Lower leg skin (tissue), 4 donors: ENCODE data around the gene FZR1. TPM values are rescaled to one million over a fixed set of nuclear protein-coding genes. Genes with fewer than 3 reads are reported as not detected.

ENCODE experiments used
- DNase-seq, 2 donors: peaks; one replicate each; pipeline ENCODE4 v3.0.0-alpha.2; 2019; ENCODE audit warnings: low spot score in 2 of 2
- H3K4me3 ChIP-seq: fragments of 200-600 bp; sonication (generic); 2 replicates; pipeline ENCODE4 v1.5.1; 2017; ENCODE audit warnings: mild to moderate bottlenecking, low read depth; ENCODE audit not compliant: poor library complexity, severe bottlenecking
- POLR2A ChIP-seq, 2 donors: fragments of 450-650 bp; IDR thresholded peaks; one replicate each; pipeline ENCODE4 v1.6.1; 2016 to 2017; ENCODE audit warnings: antibody characterized with exemption in 2 of 2, mild to moderate bottlenecking in 1 of 2, moderate library complexity in 1 of 2
- WGBS, 2 donors: methylation state at CpG; one replicate each; pipeline ENCODE4 v1.1.5; 2018; 5-methylcytosine and 5-hydroxymethylcytosine counted together
- intact Hi-C: fragments of 100-400 bp; cut with DNase I; formaldehyde crosslinking; loops from one replicate; pipeline ENCODE4 v1.15.0; 2023; ENCODE audit warnings: low total_unique reads
- total RNA-seq, 4 donors: library from RNA; depleted of rRNA; stranded (reverse); fragments of >200 nt; gene quantifications; one replicate each; pipeline ENCODE4 v1.1.0, GENCODE V29; 2016
- TF ChIP-seq, protein P1 (sequence below), 3 donors: fragments of 450-650 bp; IDR thresholded peaks; one replicate each; pipeline ENCODE4 v1.5.1; 2016; ENCODE audit warnings: antibody characterized with exemption in 3 of 3, mild to moderate bottlenecking in 3 of 3, moderate library complexity in 2 of 3

Gene FZR1
- total RNA-seq, 4 donors from 2014 or later, result 50.9 to 63.3 (median 57.2) TPM

- no peak for DNase-seq
- WGBS, 2 donors, result 61 to 71% methylated on average over 31 to 38 of the region's 38 CpGs
- TF ChIP-seq POLR2A (IDR thresholded peaks at IDR 0.05), result no peak
- intact Hi-C loops, result no loop called here
- no peak overlapping the region for H3K4me3 ChIP-seq
These were observed 24.6 kb upstream of the FZR1 start for GRCh38 chr19:3481241-3482090.

DNA sequence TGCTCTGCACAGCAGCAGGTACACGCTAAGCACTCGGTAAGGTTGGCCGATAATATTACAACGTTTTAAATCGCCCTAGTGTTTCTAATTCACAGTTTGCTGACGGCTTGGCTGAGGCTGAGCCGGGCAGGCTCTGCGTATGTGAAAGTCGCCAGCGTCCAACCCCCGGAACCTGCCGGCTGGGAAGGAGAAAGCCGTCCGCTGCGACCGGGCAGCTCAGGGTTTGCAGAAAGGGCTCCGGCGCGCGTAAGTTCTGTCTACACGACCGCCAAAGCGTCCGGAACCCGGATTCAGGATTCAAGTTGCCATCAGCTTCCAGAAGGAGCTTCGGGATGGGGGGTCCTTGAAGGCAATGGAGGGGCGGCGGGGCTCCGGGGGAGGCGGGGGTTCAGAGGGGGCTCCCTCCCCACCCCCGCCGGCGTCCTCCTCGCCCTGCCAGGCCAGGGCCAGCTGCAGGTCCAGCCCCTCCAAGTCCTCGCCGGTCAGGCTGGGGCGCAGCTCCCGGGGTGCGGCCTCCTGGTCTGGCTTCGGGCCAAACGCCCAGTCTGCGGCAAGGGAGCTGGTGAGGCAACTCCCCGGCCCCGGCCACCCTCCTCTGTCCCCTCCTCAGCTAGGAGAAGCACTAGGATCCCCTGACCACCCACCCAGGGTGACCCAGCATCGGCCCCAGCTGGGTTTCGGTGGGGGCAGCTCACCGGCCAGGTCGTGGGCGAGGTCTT, 23.4 kb upstream of the FZR1 start:
- TF ChIP-seq POLR2A (IDR thresholded peaks at IDR 0.05), result no peak
- TF ChIP-seq, protein P1, sequence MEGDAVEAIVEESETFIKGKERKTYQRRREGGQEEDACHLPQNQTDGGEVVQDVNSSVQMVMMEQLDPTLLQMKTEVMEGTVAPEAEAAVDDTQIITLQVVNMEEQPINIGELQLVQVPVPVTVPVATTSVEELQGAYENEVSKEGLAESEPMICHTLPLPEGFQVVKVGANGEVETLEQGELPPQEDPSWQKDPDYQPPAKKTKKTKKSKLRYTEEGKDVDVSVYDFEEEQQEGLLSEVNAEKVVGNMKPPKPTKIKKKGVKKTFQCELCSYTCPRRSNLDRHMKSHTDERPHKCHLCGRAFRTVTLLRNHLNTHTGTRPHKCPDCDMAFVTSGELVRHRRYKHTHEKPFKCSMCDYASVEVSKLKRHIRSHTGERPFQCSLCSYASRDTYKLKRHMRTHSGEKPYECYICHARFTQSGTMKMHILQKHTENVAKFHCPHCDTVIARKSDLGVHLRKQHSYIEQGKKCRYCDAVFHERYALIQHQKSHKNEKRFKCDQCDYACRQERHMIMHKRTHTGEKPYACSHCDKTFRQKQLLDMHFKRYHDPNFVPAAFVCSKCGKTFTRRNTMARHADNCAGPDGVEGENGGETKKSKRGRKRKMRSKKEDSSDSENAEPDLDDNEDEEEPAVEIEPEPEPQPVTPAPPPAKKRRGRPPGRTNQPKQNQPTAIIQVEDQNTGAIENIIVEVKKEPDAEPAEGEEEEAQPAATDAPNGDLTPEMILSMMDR (IDR thresholded peaks at IDR 0.05), result no peak
- 68 to 69% methylated on average over 45 to 49 of the region's 49 CpGs for WGBS, 2 donors
- no peak overlapping the region for H3K4me3 ChIP-seq
- intact Hi-C loops, result no loop called here
- no peak for DNase-seq

DNA sequence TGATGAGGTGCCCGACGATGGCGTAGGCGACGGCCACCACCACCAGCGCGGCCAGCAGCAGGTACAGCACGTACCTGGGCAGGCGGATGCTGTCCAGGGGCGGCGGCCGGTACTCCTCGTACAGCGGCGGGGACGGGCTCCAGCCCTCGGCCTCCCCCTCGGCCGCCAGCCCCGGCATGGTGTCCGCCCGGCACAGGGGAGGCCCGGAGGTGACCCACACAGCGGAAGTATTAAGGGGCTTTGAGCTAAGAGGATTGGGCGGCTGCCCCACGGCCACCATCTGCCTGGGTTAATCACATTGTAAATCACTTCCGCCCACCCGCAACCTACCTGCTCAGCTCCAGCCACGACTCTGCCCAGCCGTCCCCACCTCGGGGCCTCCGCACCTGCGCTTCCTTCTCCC, 22.9 kb upstream of the FZR1 start, which contains the start of gene SMIM44:
Gene SMIM44 (minus strand): TSS at position 216 of the 403 bp plus-strand sequence. CDS start 38 bp downstream, at position 178.
- intact Hi-C loops, result no loop called here
- no peak within 1 kb of the TSS for H3K4me3 ChIP-seq
- DNase-seq, result no peak
- WGBS, 2 donors, result 29 to 51% methylated on average over 13 to 28 of the region's 33 CpGs
- TF ChIP-seq, protein P1 (IDR thresholded peaks at IDR 0.05), result no peak
- TF ChIP-seq POLR2A (IDR thresholded peaks at IDR 0.05), result no peak

- intact Hi-C loops, result no loop called here
- WGBS, 2 donors, result 85 to 94% methylated on average over 55 of the region's 55 CpGs
- TF ChIP-seq POLR2A (IDR thresholded peaks at IDR 0.05), result no peak
- TF ChIP-seq, protein P1 (IDR thresholded peaks at IDR 0.05), result no peak
- H3K4me3 ChIP-seq, result no peak overlapping the region
- no peak for DNase-seq
These were observed 14.6 kb upstream of the FZR1 start for GRCh38 chr19:3491396-3492119.

DNA sequence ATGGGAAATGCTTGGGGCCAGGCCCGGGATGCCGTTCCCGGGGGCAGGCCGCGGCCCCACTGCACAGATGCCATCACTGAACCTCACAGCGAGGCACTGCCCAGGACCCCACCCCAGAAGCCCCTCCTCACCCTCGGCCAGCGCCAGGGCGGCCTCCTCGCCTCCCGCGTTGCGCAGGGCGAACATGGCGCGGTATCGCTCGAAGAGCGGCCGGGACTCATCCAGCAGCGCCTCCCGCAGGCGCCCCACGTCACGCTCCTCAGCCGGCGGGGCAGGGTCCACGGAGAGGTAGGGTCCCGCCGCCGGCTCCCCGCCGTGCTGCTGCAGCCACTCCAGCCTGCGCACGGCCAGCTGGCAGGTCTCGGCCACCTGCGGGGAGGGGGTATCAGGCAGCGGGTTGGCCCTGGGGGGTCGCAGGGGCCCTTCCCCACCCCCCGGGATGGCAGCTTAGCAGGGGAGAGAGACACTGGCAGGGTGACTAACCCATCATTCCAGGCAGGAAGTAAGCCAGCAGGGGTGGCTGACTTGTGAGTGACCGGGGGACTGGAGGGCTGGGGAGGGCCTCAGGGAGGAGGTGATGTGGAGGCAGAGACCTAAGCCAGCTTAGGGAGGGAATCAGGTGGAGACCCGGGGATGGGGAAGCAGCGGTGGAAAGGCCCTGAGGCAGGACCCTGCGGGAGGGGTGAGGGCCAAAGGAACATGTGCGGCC, 13.8 kb upstream of the FZR1 start:
- DNase-seq, result no peak
- TF ChIP-seq, protein P1 (IDR thresholded peaks at IDR 0.05), result no peak
- no peak for TF ChIP-seq POLR2A (IDR thresholded peaks at IDR 0.05)
- no peak overlapping the region for H3K4me3 ChIP-seq
- WGBS, 2 donors, result 94 to 96% methylated on average over 45 of the region's 45 CpGs
- intact Hi-C loops, result no loop called here
